Peyer's patch (tissue), 4 donors: ENCODE data around the gene COIL.

ENCODE experiments used
- POLR2A ChIP-seq, 2 donors: fragments of 450-650 bp; IDR thresholded peaks; one replicate each; pipeline ENCODE4 v1.5.1; 2017; ENCODE audit warnings: antibody characterized with exemption in 2 of 2, mild to moderate bottlenecking in 2 of 2, moderate library complexity in 2 of 2
- TF ChIP-seq, protein P1 (sequence below), 6 experiments: fragments of 450-650 bp in 4 of 6; fragments of 200-600 bp in 2 of 6; sonication (generic) in 1 of 6; IDR thresholded peaks; one replicate each; pipeline ENCODE4 v1.5.1; 2017 to 2019; ENCODE audit warnings: antibody characterized with exemption in 6 of 6, mild to moderate bottlenecking in 3 of 6, moderate library complexity in 1 of 6

DNA sequence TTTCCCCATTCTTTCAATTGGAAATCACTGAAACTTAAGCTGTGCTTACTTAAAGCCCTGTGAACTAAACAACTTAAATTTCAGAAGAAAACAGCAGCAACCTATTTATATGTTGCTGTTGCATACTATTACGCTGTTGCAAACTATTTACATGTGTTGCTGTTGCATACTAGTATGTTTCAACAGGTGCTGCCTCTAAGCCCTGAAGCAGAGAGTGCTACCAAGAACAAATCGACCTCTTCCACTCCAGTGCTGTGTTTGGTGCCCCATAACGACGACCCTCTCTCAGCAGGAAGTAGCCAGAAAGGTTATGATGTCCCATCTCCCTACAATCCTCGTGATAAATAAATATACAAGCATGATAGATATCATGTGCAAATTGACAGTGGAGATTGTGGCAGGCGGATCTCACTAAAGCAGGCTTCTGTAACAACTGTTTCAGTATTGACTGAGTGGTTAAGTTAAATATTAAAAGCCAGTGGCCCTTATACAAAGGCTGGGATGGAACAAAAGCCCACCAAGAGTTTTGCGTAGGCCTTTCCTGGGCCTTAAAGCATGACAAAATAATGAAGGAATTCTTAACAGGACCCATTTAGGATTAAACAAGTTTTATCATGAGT lies 11.4 kb upstream of the COIL start:
- TF ChIP-seq POLR2A (IDR thresholded peaks at IDR 0.05): no peak
- TF ChIP-seq, protein P1, sequence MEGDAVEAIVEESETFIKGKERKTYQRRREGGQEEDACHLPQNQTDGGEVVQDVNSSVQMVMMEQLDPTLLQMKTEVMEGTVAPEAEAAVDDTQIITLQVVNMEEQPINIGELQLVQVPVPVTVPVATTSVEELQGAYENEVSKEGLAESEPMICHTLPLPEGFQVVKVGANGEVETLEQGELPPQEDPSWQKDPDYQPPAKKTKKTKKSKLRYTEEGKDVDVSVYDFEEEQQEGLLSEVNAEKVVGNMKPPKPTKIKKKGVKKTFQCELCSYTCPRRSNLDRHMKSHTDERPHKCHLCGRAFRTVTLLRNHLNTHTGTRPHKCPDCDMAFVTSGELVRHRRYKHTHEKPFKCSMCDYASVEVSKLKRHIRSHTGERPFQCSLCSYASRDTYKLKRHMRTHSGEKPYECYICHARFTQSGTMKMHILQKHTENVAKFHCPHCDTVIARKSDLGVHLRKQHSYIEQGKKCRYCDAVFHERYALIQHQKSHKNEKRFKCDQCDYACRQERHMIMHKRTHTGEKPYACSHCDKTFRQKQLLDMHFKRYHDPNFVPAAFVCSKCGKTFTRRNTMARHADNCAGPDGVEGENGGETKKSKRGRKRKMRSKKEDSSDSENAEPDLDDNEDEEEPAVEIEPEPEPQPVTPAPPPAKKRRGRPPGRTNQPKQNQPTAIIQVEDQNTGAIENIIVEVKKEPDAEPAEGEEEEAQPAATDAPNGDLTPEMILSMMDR (IDR thresholded peaks at IDR 0.05): no peak
